ENCODE results near the gene BACH1.

DNA sequence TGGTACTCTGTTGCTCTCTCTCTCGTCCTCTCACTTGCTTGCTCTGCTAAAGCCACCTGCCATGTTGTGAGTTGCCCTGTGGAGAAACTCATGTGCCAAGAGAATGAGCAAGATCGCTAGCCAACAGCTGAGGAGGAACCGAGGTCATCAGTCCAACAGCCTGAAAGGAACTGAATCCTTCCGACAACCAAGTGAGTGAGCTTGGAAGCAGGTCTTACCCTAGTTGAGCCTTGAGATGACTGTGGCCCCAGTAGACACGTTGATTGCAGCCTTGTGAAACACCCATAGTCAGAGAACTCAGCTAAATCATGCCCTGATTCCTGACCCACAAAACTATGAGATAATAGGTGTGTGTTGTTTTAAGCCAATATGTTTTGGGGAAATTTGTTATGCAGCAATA lies 48.1 kb upstream of the BACH1 start:
- TF ChIP-seq, protein P1, sequence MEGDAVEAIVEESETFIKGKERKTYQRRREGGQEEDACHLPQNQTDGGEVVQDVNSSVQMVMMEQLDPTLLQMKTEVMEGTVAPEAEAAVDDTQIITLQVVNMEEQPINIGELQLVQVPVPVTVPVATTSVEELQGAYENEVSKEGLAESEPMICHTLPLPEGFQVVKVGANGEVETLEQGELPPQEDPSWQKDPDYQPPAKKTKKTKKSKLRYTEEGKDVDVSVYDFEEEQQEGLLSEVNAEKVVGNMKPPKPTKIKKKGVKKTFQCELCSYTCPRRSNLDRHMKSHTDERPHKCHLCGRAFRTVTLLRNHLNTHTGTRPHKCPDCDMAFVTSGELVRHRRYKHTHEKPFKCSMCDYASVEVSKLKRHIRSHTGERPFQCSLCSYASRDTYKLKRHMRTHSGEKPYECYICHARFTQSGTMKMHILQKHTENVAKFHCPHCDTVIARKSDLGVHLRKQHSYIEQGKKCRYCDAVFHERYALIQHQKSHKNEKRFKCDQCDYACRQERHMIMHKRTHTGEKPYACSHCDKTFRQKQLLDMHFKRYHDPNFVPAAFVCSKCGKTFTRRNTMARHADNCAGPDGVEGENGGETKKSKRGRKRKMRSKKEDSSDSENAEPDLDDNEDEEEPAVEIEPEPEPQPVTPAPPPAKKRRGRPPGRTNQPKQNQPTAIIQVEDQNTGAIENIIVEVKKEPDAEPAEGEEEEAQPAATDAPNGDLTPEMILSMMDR (IDR thresholded peaks at IDR 0.05 in 8 of 11, conservative IDR thresholded peaks at IDR 0.05 in 3 of 11), result no peak
- no peak for TF ChIP-seq POLR2A (IDR thresholded peaks at IDR 0.05)
